Effector memory CD4-positive, alpha-beta T cell (primary cell): ENCODE results near the gene CENPO.

Experiments
- DNase-seq, 3 donors: peaks; one replicate each; pipeline ENCODE4 v3.0.0-alpha.2; 2020
- H3K27ac ChIP-seq: 2 replicates; pipeline ENCODE4 v1.7.0; 2013; ENCODE audit warnings: mild to moderate bottlenecking, low read length, moderate library complexity; ENCODE audit not compliant: insufficient read depth, poor library complexity, severe bottlenecking
- H3K27me3 ChIP-seq: replicated peaks from 2 replicates; pipeline ENCODE4 v1.7.0; 2013; ENCODE audit warnings: mild to moderate bottlenecking, low read length; ENCODE audit not compliant: insufficient read depth, control insufficient read depth, poor library complexity, severe bottlenecking
- H3K36me3 ChIP-seq: 2 replicates; pipeline ENCODE4 v1.7.0; 2013; ENCODE audit warnings: mild to moderate bottlenecking, low read length, moderate library complexity; ENCODE audit not compliant: control insufficient read depth, insufficient read depth
- H3K4me1 ChIP-seq: 2 replicates; pipeline ENCODE4 v1.7.0; 2013; ENCODE audit warnings: low read length, mild to moderate bottlenecking; ENCODE audit not compliant: control insufficient read depth, insufficient read depth, poor library complexity, severe bottlenecking
- H3K4me3 ChIP-seq: 2 replicates; pipeline ENCODE4 v1.7.0; 2013; ENCODE audit warnings: low read length, low read depth, mild to moderate bottlenecking; ENCODE audit not compliant: insufficient read depth, poor library complexity, severe bottlenecking
- H3K9me3 ChIP-seq: 2 replicates; pipeline ENCODE4 v1.7.0; 2013; ENCODE audit warnings: mild to moderate bottlenecking, low read length, moderate library complexity; ENCODE audit not compliant: control insufficient read depth

CENPO gene

DNA sequence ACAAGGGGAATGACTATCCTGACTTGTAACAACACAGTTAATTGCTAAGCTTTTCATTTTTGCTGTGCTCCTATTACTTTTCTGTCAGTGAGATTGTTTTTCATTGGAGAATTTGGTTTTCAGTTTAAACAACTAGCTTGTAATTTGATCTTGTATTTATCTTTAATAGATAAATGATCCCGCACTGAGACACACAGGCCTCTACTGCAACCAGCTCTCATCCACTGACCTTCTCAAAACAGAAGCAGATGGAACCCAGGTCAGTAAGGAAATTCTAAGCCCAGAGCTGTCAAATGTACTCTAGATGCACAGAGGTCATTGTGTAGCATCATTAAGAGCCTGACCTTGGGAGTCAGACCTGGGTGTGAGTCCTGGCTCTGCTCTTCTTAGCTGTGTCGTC is 30.7 kb upstream of the CENPO start:
- Histone ChIP-seq H3K36me3 (peaks cover 30% of the 10 kb centered on the region), H3K9me3 (no peaks in the 10 kb centered on the region), H3K27me3 (no peaks in the 10 kb centered on the region), H3K4me1 (no peaks in the 10 kb centered on the region), H3K27ac (no peak overlapping the region), H3K4me3 (no peak overlapping the region)
- no peak for DNase-seq

- Histone ChIP-seq H3K4me3 (no peak overlapping the region), H3K36me3 (peaks cover 22% of the 10 kb centered on the region), H3K9me3 (no peaks in the 10 kb centered on the region), H3K4me1 (no peaks in the 10 kb centered on the region), H3K27ac (no peak overlapping the region), H3K27me3 (no peaks in the 10 kb centered on the region)
- DNase-seq, result no peak
Measured at GRCh38 chr2:24763843-24764242, 29.4 kb upstream of the CENPO start.

DNA sequence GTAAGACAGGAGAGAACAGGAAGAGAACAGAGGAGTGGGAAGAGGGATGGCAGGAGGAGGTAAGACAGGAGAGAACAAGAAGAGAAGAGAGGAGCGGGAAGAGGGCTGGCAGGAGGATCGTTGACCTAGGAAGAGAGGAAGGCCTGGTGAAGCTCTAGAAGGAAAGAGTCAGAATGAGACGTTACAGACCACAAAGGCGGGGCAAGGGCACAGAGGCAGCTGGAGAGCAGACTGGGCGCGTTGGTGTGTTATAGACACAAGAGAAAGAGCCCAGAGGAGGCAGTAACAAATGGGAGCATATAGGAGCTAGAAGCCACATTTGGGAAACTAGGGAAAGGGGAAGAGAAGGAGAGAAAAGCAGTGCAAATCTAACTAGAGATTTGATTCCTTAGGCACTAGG is 26.6 kb upstream of the CENPO start:
- Histone ChIP-seq H3K36me3 (peaks cover 27% of the 10 kb centered on the region), H3K27ac (no peak overlapping the region), H3K27me3 (no peaks in the 10 kb centered on the region), H3K9me3 (no peaks in the 10 kb centered on the region), H3K4me3 (no peak overlapping the region), H3K4me1 (no peaks in the 10 kb centered on the region)
- DNase-seq, result no peak

GRCh38 chr2:24768013-24768412 is 25.2 kb upstream of the CENPO start:
- H3K36me3 ChIP-seq, result peaks cover 22% of the 10 kb centered on the region
- no peak for DNase-seq
- no peaks in the 10 kb centered on the region for H3K4me1 ChIP-seq
- no peak overlapping the region for H3K27ac ChIP-seq
- H3K4me3 ChIP-seq, result no peak overlapping the region
- H3K9me3 ChIP-seq, result no peaks in the 10 kb centered on the region
- no peaks in the 10 kb centered on the region for H3K27me3 ChIP-seq

DNA sequence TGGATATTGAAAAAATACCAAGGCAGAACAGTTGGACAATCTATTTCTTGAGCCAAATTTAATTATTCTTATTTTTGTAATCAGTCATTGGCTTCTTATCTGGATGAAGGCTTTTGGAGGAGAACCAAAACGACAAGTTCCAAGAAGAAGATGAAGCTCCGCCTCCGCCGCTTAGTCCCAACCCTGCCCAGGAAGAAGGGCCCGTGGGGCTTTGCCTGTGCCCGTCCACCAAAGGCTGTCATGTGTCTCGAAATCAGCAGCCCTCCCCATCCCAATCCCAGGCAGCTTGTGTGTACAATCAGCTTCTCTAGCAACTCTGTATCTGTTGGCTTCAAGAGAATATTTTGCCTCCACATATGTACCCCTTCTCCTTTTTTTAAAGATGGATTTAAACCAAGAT is 24.6 kb upstream of the CENPO start:
- H3K27me3 ChIP-seq, result no peaks in the 10 kb centered on the region
- H3K9me3 ChIP-seq, result no peaks in the 10 kb centered on the region
- DNase-seq, result no peak
- H3K27ac ChIP-seq, result no peak overlapping the region
- H3K4me1 ChIP-seq, result no peaks in the 10 kb centered on the region
- peaks cover 22% of the 10 kb centered on the region for H3K36me3 ChIP-seq
- no peak overlapping the region for H3K4me3 ChIP-seq

DNA sequence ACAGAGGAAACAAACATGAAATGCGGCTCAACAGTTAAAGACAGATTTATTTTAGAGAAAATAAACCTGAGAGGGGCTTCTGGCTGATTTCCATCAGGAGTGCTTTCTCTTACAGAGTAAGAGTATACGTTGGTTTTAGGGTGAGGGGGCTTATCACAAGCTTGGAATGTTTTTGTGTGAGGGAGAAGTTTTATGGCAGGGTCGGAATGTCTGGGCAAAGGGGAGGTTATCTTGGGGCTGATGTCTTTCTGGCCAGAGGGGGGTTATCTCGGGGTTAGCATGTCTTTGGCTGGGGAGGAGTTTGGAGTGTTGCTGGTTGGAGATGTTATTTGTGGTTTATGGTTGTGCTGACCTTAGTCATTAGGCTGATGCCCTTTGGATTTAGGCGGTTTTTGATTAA is 22.2 kb upstream of the CENPO start:
- no peaks in the 10 kb centered on the region for H3K9me3 ChIP-seq
- H3K27ac ChIP-seq, result no peak overlapping the region
- DNase-seq, result no peak
- H3K36me3 ChIP-seq, result peaks cover 18% of the 10 kb centered on the region
- no peak overlapping the region for H3K4me3 ChIP-seq
- H3K4me1 ChIP-seq, result no peaks in the 10 kb centered on the region
- H3K27me3 ChIP-seq, result no peaks in the 10 kb centered on the region

- no peak for DNase-seq
- Histone ChIP-seq H3K9me3 (no peaks in the 10 kb centered on the region), H3K27ac (no peak overlapping the region), H3K27me3 (no peaks in the 10 kb centered on the region), H3K4me1 (no peaks in the 10 kb centered on the region), H3K4me3 (no peak overlapping the region), H3K36me3 (peaks cover 18% of the 10 kb centered on the region)
Measured at GRCh38 chr2:24771764-24772586, 21.2 kb upstream of the CENPO start.

- Histone ChIP-seq H3K4me1 (no peaks in the 10 kb centered on the region), H3K36me3 (peaks cover 8% of the 10 kb centered on the region), H3K27me3 (no peaks in the 10 kb centered on the region), H3K4me3 (no peak overlapping the region), H3K9me3 (no peaks in the 10 kb centered on the region), H3K27ac (no peak overlapping the region)
- no peak for DNase-seq
Measured at GRCh38 chr2:24774373-24774772, 18.9 kb upstream of the CENPO start.

- no peak for DNase-seq
- Histone ChIP-seq H3K27me3 (no peaks in the 10 kb centered on the region), H3K27ac (no peak overlapping the region), H3K4me3 (no peak overlapping the region), H3K36me3 (no peaks in the 10 kb centered on the region), H3K9me3 (no peaks in the 10 kb centered on the region), H3K4me1 (no peaks in the 10 kb centered on the region)
Measured at GRCh38 chr2:24779116-24779515, 14.1 kb upstream of the CENPO start.

- no peaks in the 10 kb centered on the region for H3K9me3 ChIP-seq
- DNase-seq, result no peak
- H3K4me3 ChIP-seq, result no peak overlapping the region
- H3K4me1 ChIP-seq, result no peaks in the 10 kb centered on the region
- H3K27ac ChIP-seq, result no peak overlapping the region
- no peaks in the 10 kb centered on the region for H3K27me3 ChIP-seq
- no peaks in the 10 kb centered on the region for H3K36me3 ChIP-seq
Measured at GRCh38 chr2:24783641-24784040, 9.6 kb upstream of the CENPO start.
